IMR-90 (cell line): ENCODE measurements around the gene ABCA7.

Source experiments
- CEBPB ChIP-seq: IDR thresholded peaks from 2 replicates; pipeline ENCODE4 v1.6.1; 2012; ENCODE audit warnings: low read depth, low read length, improper control_type of control experiment
- FOS ChIP-seq: fragments of 150-350 bp; IDR thresholded peaks from 2 replicates; pipeline ENCODE4 v1.6.1; 2016; ENCODE audit warnings: low read depth, low read length
- MAZ ChIP-seq: IDR thresholded peaks from 2 replicates; pipeline ENCODE4 v1.6.1; 2012; ENCODE audit warnings: low read depth, mild to moderate bottlenecking, low read length, improper control_type of control experiment, moderate library complexity, borderline replicate concordance
- MXI1 ChIP-seq: IDR thresholded peaks from 2 replicates; pipeline ENCODE4 v1.6.1; 2012; ENCODE audit warnings: low read depth, mild to moderate bottlenecking, low read length, moderate library complexity, borderline replicate concordance
- NFE2L2 ChIP-seq: fragments of 150-350 bp; IDR thresholded peaks from 2 replicates; pipeline ENCODE4 v1.6.1; 2016; ENCODE audit warnings: low read depth, mild to moderate bottlenecking, low read length
- POLR2A ChIP-seq: IDR thresholded peaks from 2 replicates; pipeline ENCODE4 v1.6.1; 2012; ENCODE audit warnings: mild to moderate bottlenecking, low read depth, low read length
- RAD21 ChIP-seq: IDR thresholded peaks from 2 replicates; pipeline ENCODE4 v1.6.1; 2012; ENCODE audit warnings: low read length, improper control_type of control experiment
- RCOR1 ChIP-seq: IDR thresholded peaks from 2 replicates; pipeline ENCODE4 v1.6.1; 2012; ENCODE audit warnings: mild to moderate bottlenecking, low read length, improper control_type of control experiment; ENCODE audit not compliant: insufficient replicate concordance
- RFX5 ChIP-seq: IDR thresholded peaks from 2 replicates; pipeline ENCODE4 v1.8.0; 2012; ENCODE audit warnings: low read depth, mild to moderate bottlenecking, low read length, moderate library complexity
- SMC3 ChIP-seq: fragments of 150-350 bp; IDR thresholded peaks from 2 replicates; pipeline ENCODE4 v1.6.1; 2016; ENCODE audit warnings: low read depth, mild to moderate bottlenecking, antibody characterized with exemption, low read length, moderate library complexity
- TF ChIP-seq, protein P1 (sequence below): conservative IDR thresholded peaks from 2 replicates; pipeline ENCODE4 v1.5.1; 2012; ENCODE audit warnings: mild to moderate bottlenecking, low read depth, low read length, improper control_type of control experiment
- TF ChIP-seq, protein P2 (sequence below): fragments of 150-350 bp; IDR thresholded peaks from 2 replicates; pipeline ENCODE4 v1.6.1; 2017; ENCODE audit warnings: mild to moderate bottlenecking, antibody characterized with exemption, low read length, low read depth

DNA sequence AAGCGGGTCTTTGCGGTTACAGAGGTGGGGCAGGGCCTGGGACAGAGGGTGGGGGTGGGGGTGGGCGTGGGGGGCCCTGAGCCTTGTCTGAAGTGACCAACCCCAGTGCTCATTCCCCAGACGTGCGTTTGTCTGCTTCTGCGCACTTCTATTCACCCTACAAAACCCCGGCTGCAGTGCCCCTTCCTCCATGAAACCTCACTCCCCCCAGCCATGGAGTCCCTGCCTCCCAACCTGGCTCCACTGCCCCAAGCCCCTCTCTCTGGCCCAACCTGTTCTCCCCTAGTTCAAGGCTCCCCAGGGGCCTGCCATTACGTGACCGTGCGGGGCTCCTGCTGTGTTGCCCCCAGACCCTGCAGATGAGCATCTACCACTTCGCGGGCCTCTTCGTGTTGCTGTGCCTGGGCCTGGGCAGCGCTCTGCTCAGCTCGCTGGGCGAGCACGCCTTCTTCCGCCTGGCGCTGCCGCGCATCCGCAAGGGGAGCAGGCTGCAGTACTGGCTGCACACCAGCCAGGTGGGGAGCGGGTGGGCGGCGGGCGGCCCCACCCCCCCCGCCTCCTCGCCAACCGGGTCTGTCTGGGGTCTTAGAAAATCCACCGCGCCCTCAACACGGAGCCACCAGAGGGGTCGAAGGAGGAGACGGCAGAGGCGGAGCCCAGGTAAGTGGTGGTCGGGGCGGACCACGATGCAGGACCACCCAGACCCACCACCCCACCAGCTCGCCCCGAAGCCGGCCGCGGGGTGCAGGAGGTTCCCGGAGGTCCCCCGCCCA, 31.5 kb upstream of the ABCA7 start:
- TF ChIP-seq, protein P1, sequence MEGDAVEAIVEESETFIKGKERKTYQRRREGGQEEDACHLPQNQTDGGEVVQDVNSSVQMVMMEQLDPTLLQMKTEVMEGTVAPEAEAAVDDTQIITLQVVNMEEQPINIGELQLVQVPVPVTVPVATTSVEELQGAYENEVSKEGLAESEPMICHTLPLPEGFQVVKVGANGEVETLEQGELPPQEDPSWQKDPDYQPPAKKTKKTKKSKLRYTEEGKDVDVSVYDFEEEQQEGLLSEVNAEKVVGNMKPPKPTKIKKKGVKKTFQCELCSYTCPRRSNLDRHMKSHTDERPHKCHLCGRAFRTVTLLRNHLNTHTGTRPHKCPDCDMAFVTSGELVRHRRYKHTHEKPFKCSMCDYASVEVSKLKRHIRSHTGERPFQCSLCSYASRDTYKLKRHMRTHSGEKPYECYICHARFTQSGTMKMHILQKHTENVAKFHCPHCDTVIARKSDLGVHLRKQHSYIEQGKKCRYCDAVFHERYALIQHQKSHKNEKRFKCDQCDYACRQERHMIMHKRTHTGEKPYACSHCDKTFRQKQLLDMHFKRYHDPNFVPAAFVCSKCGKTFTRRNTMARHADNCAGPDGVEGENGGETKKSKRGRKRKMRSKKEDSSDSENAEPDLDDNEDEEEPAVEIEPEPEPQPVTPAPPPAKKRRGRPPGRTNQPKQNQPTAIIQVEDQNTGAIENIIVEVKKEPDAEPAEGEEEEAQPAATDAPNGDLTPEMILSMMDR: no peak
- TF ChIP-seq MXI1: no peak
- no peak for TF ChIP-seq RCOR1
- no peak for TF ChIP-seq POLR2A
- TF ChIP-seq CEBPB: no peak
- TF ChIP-seq RFX5: no peak
- TF ChIP-seq MAZ: no peak
- TF ChIP-seq NFE2L2: no peak
- no peak for TF ChIP-seq RAD21
- TF ChIP-seq FOS: no peak
- TF ChIP-seq SMC3: no peak
- TF ChIP-seq, protein P2, sequence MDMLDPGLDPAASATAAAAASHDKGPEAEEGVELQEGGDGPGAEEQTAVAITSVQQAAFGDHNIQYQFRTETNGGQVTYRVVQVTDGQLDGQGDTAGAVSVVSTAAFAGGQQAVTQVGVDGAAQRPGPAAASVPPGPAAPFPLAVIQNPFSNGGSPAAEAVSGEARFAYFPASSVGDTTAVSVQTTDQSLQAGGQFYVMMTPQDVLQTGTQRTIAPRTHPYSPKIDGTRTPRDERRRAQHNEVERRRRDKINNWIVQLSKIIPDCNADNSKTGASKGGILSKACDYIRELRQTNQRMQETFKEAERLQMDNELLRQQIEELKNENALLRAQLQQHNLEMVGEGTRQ: no peak
